HepG2 (cell line): ENCODE measurements around the gene SMYD2. TPM values are rescaled to one million over a fixed set of nuclear protein-coding genes. Genes with fewer than 3 reads are reported as not detected.

ENCODE experiments used
- ATAC-seq: fragments of 200-7000 bp; cut with Tn5 transposase; 3 replicates; pipeline ENCODE4 v1.9.1; 2020; ENCODE audit warnings: mild to moderate bottlenecking, moderate library complexity
- BruUV-seq: library from RNA; stranded (reverse); fragments of 400-500 nt; replicated peaks from 2 replicates; lab custom pipeline; 2021; lab: Mats Ljungman, UMichigan
- CTCF ChIA-PET: fragments of 300-600 bp; formaldehyde crosslinking; extraction: SDS; loops from one replicate; lab custom pipeline; 2021; ENCODE audit warnings: low total read pairs, inconsistent platforms, low intra/inter-chr PET ratio; lab: Yijun Ruan, JAX
- POLR2A ChIA-PET: fragments of 350-600 bp; sonication (Branson Sonifier 250); formaldehyde crosslinking; loops from one replicate; lab custom pipeline; 2020; ENCODE audit warnings: antibody characterized with exemption, inconsistent platforms; lab: Yijun Ruan, JAX
- DNase-seq: peaks from one replicate; pipeline ENCODE4 v3.0.0-alpha.2; 2015; ENCODE audit warnings: low spot score
- FAIRE-seq: peaks from 3 replicates; lab custom pipeline; 2011; peaks lifted over from hg19 to GRCh38; lab: Jason Lieb, UNC
- H2AFZ ChIP-seq: one replicate; pipeline ENCODE4 v1.6.1; 2011; ENCODE audit warnings: low read length, inconsistent platforms
- H3K27ac ChIP-seq: fragments of 300-600 bp; 3 replicates; pipeline ENCODE4 v1.8.0; 2011; ENCODE audit warnings: mixed run types, mild to moderate bottlenecking, mixed read lengths, low read length, inconsistent platforms; ENCODE audit not compliant: insufficient read depth; ENCODE audit errors: extremely low read length
- H3K27me3 ChIP-seq, 2 experiments: fragments of 200-600 bp in 1 of 2; 2 replicates in 1 of 2; 3 replicates in 1 of 2; pipeline versions ENCODE4 v1.6.0 to v1.8.0; 2011; ENCODE audit warnings: low read length in 2 of 2, mild to moderate bottlenecking in 2 of 2, moderate library complexity in 2 of 2, inconsistent platforms in 1 of 2; ENCODE audit not compliant: insufficient read depth in 2 of 2, control insufficient read depth in 1 of 2
- H3K36me3 ChIP-seq, 2 experiments: fragments of 200-600 bp in 1 of 2; replicated peaks in 1 of 2; 2 replicates in 1 of 2; 3 replicates in 1 of 2; pipeline versions ENCODE4 v1.5.1 to v1.8.0; 2011; ENCODE audit warnings: low read length in 2 of 2, inconsistent platforms in 1 of 2; ENCODE audit not compliant: insufficient read depth in 2 of 2, control insufficient read depth in 1 of 2
- H3K4me1 ChIP-seq: 2 replicates; pipeline ENCODE4 v1.5.1; 2012; ENCODE audit warnings: low read length, inconsistent platforms; ENCODE audit not compliant: insufficient read depth
- H3K4me2 ChIP-seq: 2 replicates; pipeline ENCODE4 v1.6.0; 2011; ENCODE audit warnings: low read depth, low read length, inconsistent platforms
- H3K4me3 ChIP-seq, 3 experiments: fragments of 200-600 bp in 1 of 3; sonication (generic), shearing (Covaris generic) in 1 of 3; replicated peaks in 1 of 3; 2 replicates each; pipeline ENCODE4 v1.5.1; 2011 to 2016; ENCODE audit warnings: low read length in 3 of 3, inconsistent platforms in 2 of 3, low read depth in 2 of 3, mild to moderate bottlenecking in 2 of 3, control low read depth in 1 of 3, mixed read lengths in 1 of 3; ENCODE audit not compliant: insufficient read depth in 1 of 3
- H3K79me2 ChIP-seq: one replicate; pipeline ENCODE4 v1.6.1; 2011; ENCODE audit warnings: low read length, inconsistent platforms; ENCODE audit not compliant: insufficient read depth
- H3K9ac ChIP-seq: 2 replicates; pipeline ENCODE4 v1.6.0; 2011; ENCODE audit warnings: mild to moderate bottlenecking, low read depth, low read length, inconsistent platforms; ENCODE audit not compliant: insufficient read depth
- H3K9me3 ChIP-seq: 2 replicates; pipeline ENCODE4 v1.5.1; 2012; ENCODE audit warnings: mild to moderate bottlenecking, low read length
- H4K20me1 ChIP-seq: 2 replicates; pipeline ENCODE4 v1.6.0; 2011; ENCODE audit warnings: inconsistent platforms, mild to moderate bottlenecking, low read length, moderate library complexity; ENCODE audit not compliant: insufficient read depth
- ATF7 ChIP-seq, 2 experiments: fragments of 450-650 bp in 1 of 2; sonication (generic) in 1 of 2; formaldehyde crosslinking in 1 of 2; IDR thresholded peaks; 2 replicates each; pipeline versions ENCODE4 v1.4.0 to v1.6.1; 2016 to 2020; ENCODE audit warnings: antibody characterized with exemption in 1 of 2, mild to moderate bottlenecking in 1 of 2, missing genetic modification reagents in 1 of 2
- MTF1 ChIP-seq: sonication (generic); formaldehyde crosslinking; IDR thresholded peaks from 2 replicates; pipeline ENCODE4 v1.5.0; 2020; ENCODE audit warnings: missing genetic modification reagents
- NRL ChIP-seq: sonication (generic); formaldehyde crosslinking; IDR thresholded peaks from 2 replicates; pipeline ENCODE4 v1.5.0; 2020; ENCODE audit warnings: missing genetic modification reagents, mild to moderate bottlenecking, moderate library complexity, borderline replicate concordance
- PHF8 ChIP-seq: sonication (generic); formaldehyde crosslinking; IDR thresholded peaks from 2 replicates; pipeline ENCODE4 v1.5.0; 2020; ENCODE audit warnings: missing genetic modification reagents
- TERF1 ChIP-seq: sonication (generic); formaldehyde crosslinking; IDR thresholded peaks from 2 replicates; pipeline ENCODE4 v1.8.0; 2022; ENCODE audit warnings: mild to moderate bottlenecking, missing genetic modification reagents, moderate library complexity
- ZBTB10 ChIP-seq: sonication (generic); formaldehyde crosslinking; IDR thresholded peaks from 2 replicates; pipeline ENCODE4 v1.4.0; 2020; ENCODE audit warnings: missing genetic modification reagents, borderline replicate concordance
- ZEB1 ChIP-seq: IDR thresholded peaks from 2 replicates; pipeline ENCODE4 v1.6.1; 2012; ENCODE audit warnings: mild to moderate bottlenecking, low read depth, inconsistent platforms; ENCODE audit not compliant: insufficient replicate concordance
- ZFP36L1 ChIP-seq: sonication (generic); formaldehyde crosslinking; IDR thresholded peaks from 2 replicates; pipeline ENCODE4 v1.8.0; 2022; ENCODE audit warnings: mild to moderate bottlenecking, missing genetic modification reagents, moderate library complexity
- ZNF124 ChIP-seq: sonication (generic); formaldehyde crosslinking; IDR thresholded peaks from 2 replicates; pipeline ENCODE4 v1.4.0; 2020; ENCODE audit warnings: missing genetic modification reagents
- ZNF350 ChIP-seq: sonication (generic); formaldehyde crosslinking; IDR thresholded peaks from 2 replicates; pipeline ENCODE4 v1.4.0; 2020; ENCODE audit warnings: mild to moderate bottlenecking, low read depth, missing genetic modification reagents, borderline replicate concordance
- ZNF430 ChIP-seq: sonication (generic); formaldehyde crosslinking; IDR thresholded peaks from 2 replicates; pipeline ENCODE4 v1.9.0; 2021; ENCODE audit warnings: mild to moderate bottlenecking, missing genetic modification reagents
- ZNF713 ChIP-seq: sonication (generic); formaldehyde crosslinking; IDR thresholded peaks from 2 replicates; pipeline ENCODE4 v1.4.0; 2020; ENCODE audit warnings: mild to moderate bottlenecking, missing genetic modification reagents
- ZNF83 ChIP-seq: sonication (generic); formaldehyde crosslinking; IDR thresholded peaks from 2 replicates; pipeline ENCODE4 v1.4.0; 2020; ENCODE audit warnings: missing genetic modification reagents, mild to moderate bottlenecking, borderline replicate concordance
- WGBS: methylation state at CpG from one replicate; pipeline ENCODE4 v1.1.6; 2017; ENCODE audit warnings: low lambda C conversion rate; 5-methylcytosine and 5-hydroxymethylcytosine counted together
- in situ Hi-C: cut with HindIII; loops from 2 replicates; pipeline ENCODE4 v1.10.0; 2017; ENCODE audit warnings: low pct_unique_long_range_greater_than_20kb; ENCODE audit not compliant: extremely low pct_ligation_motif_present
- intact Hi-C: fragments of 100-400 bp; cut with micrococcal nuclease; formaldehyde crosslinking; loops from one replicate; pipeline ENCODE4 v1.10.0; 2022; ENCODE audit not compliant: unreplicated experiment
- polyA plus RNA-seq, 8 experiments: library from polyadenylated mRNA; depleted of rRNA in 3 of 8; stranded (reverse) in 7 of 8; unstranded in 1 of 8; fragments of >200 nt; fragmentation: Illumina TruSeq in 4 of 8; extraction: Trizol in 4 of 8; gene quantifications; 2 replicates each; pipeline versions ENCODE4 v1.2.1 to v1.2.3, GENCODE V29; 2011 to 2016; ENCODE audit warnings: low read depth in 4 of 8, missing spikeins in 1 of 8, mixed read lengths in 1 of 8; ENCODE audit not compliant: insufficient read depth in 1 of 8
- total RNA-seq, 5 experiments: library from RNA; depleted of rRNA; stranded (reverse); fragments of >200 nt; fragmentation: Illumina TruSeq; extraction: Trizol; gene quantifications; 2 replicates each; pipeline ENCODE4 v1.2.3, GENCODE V29; 2016; ENCODE audit warnings: low read depth in 1 of 5
- TF ChIP-seq, protein P1 (sequence below): sonication (generic); formaldehyde crosslinking; conservative IDR thresholded peaks from 2 replicates; pipeline ENCODE4 v1.4.0; 2020; ENCODE audit warnings: missing genetic modification reagents
- TF ChIP-seq, protein P2 (sequence below): sonication (generic); formaldehyde crosslinking; IDR thresholded peaks from 2 replicates; pipeline ENCODE4 v1.8.0; 2022; ENCODE audit warnings: missing genetic modification reagents, mild to moderate bottlenecking, moderate library complexity, borderline replicate concordance

The SMYD2 gene
- total and polyA plus RNA-seq, 2 of the 13 experiments (the other 11 are each of a cell fraction or from before 2014, with no cell fraction given): 72.7 to 139 TPM

DNA sequence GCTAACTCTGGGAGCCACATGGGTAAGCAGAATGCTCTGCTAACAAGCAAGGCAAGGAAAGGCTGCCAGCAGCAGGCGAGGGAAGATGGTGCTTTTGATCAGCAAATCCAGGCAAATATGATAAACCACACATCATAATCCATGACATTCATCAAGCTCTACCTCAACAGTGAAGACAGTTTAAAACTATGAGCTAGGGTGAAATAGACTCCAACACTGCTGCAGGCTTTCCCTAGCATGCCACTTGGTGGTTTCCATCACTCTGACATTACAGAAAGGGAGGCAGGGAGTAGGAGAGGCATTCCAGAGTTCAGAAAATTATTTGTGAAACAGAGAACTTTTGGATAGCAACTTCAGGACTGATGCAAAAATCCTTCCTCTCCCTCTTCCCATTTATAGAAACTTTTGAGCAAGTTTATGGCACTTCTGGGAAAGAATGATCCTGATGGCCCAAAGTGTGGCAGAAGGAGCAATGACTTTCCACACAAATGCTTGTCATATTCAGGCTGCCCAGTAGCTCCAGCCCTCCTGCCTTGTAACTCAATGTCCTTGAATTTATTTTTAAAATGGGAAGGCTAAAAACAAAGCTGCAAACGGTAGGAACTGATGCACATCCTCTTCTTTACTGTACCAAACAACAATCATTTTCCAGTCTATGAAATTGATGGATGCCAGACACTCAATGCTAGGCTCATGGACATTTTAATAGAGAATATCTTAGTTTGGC lies 70.8 kb downstream of the SMYD2 start:
- ATAC-seq: no peak
- Histone ChIP-seq H3K4me1 (no peaks in the 10 kb centered on the region), H3K9ac (no peak overlapping the region), H3K4me3 (no peak overlapping the region), H4K20me1 (no peaks in the 10 kb centered on the region), H3K27ac (no peak overlapping the region), H3K27me3 (no peaks in the 10 kb centered on the region), H2AFZ (no peak overlapping the region), H3K36me3 (0 out of 5 replicates have a peak, but pooled peaks cover 0 to 2% of the 10 kb centered on the region in 2 experiments), H3K79me2 (no peaks in the 10 kb centered on the region), H3K9me3 (no peaks in the 10 kb centered on the region), H3K4me2 (no peak overlapping the region)
- BruUV-seq: no TSS peak
- FAIRE-seq: no peak
- no peak for DNase-seq
- ChIA-PET POLR2A (interaction anchor here (0.6 kb wide), 1 partner anchor 1211 kb away, joined by 4 read pairs; no protein-coding TSS in a partner anchor), CTCF (no interaction called here)
- 62% methylated on average over 2 of the region's 2 CpGs for WGBS
- intact Hi-C loops (no loop called here), in situ Hi-C loops (no loop called here)
- no peak for TF ChIP-seq ZEB1
- no peak for TF ChIP-seq NRL (CRISPR knock-in tag)
- TF ChIP-seq, protein P1, sequence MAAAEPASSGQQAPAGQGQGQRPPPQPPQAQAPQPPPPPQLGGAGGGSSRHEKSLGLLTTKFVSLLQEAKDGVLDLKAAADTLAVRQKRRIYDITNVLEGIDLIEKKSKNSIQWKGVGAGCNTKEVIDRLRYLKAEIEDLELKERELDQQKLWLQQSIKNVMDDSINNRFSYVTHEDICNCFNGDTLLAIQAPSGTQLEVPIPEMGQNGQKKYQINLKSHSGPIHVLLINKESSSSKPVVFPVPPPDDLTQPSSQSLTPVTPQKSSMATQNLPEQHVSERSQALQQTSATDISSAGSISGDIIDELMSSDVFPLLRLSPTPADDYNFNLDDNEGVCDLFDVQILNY (CRISPR knock-in tag): no peak
- no peak for TF ChIP-seq ZNF350 (CRISPR knock-in tag)
- TF ChIP-seq, protein P2, sequence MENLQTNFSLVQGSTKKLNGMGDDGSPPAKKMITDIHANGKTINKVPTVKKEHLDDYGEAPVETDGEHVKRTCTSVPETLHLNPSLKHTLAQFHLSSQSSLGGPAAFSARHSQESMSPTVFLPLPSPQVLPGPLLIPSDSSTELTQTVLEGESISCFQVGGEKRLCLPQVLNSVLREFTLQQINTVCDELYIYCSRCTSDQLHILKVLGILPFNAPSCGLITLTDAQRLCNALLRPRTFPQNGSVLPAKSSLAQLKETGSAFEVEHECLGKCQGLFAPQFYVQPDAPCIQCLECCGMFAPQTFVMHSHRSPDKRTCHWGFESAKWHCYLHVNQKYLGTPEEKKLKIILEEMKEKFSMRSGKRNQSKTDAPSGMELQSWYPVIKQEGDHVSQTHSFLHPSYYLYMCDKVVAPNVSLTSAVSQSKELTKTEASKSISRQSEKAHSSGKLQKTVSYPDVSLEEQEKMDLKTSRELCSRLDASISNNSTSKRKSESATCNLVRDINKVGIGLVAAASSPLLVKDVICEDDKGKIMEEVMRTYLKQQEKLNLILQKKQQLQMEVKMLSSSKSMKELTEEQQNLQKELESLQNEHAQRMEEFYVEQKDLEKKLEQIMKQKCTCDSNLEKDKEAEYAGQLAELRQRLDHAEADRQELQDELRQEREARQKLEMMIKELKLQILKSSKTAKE (CRISPR knock-in tag): no peak
- TF ChIP-seq PHF8 (CRISPR knock-in tag): no peak
- TF ChIP-seq ZFP36L1: no peak
- no peak for TF ChIP-seq ZNF83
- no peak for TF ChIP-seq ZBTB10
- TF ChIP-seq MTF1 (CRISPR knock-in tag): no peak
- TF ChIP-seq ATF7 (IDR thresholded peaks at IDR 0.05): no peak
- no peak for TF ChIP-seq ATF7 (CRISPR knock-in tag; IDR thresholded peaks at IDR 0.05)
- TF ChIP-seq ZNF430 (CRISPR knock-in tag): no peak
- no peak for TF ChIP-seq ZNF124 (CRISPR knock-in tag)
- no peak for TF ChIP-seq ZNF713 (CRISPR knock-in tag)
- TF ChIP-seq TERF1 (CRISPR knock-in tag): no peak
